Psoas muscle (tissue), 8 donors: Measurements from ENCODE around the gene CRB3. TPM values are rescaled to one million over a fixed set of nuclear protein-coding genes. Genes with fewer than 3 reads are reported as not detected.

Experiments
- ATAC-seq, 4 donors: fragments of 200-7000 bp; cut with Tn5 transposase; one replicate each; pipeline ENCODE4 v1.9.1; 2020; ENCODE audit warnings: moderate library complexity in 3 of 4, mild to moderate bottlenecking in 2 of 4
- DNase-seq, 2 donors: peaks; one replicate each; pipeline ENCODE4 v3.0.0-alpha.2; 2020
- H3K27ac ChIP-seq: fragments of 200-600 bp; one replicate; pipeline ENCODE4 v1.8.0; 2022
- H3K27me3 ChIP-seq, 3 donors: fragments of 200-600 bp in 1 of 3; one replicate each; pipeline versions ENCODE4 v1.6.1 to v1.8.0; 2013 to 2022; ENCODE audit warnings: low read length in 2 of 3, mild to moderate bottlenecking in 2 of 3, moderate library complexity in 1 of 3; ENCODE audit not compliant: insufficient read depth in 3 of 3
- H3K36me3 ChIP-seq, 2 donors: fragments of 200-600 bp in 1 of 2; one replicate each; pipeline versions ENCODE4 v1.6.1 to v1.8.0; 2013 to 2022; ENCODE audit warnings: low read depth in 1 of 2, mild to moderate bottlenecking in 1 of 2, moderate library complexity in 1 of 2; ENCODE audit not compliant: insufficient read depth in 1 of 2
- H3K4me1 ChIP-seq: fragments of 200-600 bp; one replicate; pipeline ENCODE4 v1.8.0; 2022
- H3K4me3 ChIP-seq: fragments of 200-600 bp; one replicate; pipeline ENCODE4 v1.8.0; 2022; ENCODE audit warnings: mild to moderate bottlenecking
- H3K9me3 ChIP-seq: fragments of 200-600 bp; one replicate; pipeline ENCODE4 v1.8.0; 2022
- CTCF ChIP-seq: fragments of 200-600 bp; IDR thresholded peaks from one replicate; pipeline ENCODE4 v1.8.0; 2022; ENCODE audit warnings: antibody characterized with exemption
- WGBS, 3 donors: extraction: QIAGEN DNeasy Blood & Tissue Kit; methylation state at CpG; one replicate each; pipeline versions ENCODE4 v1.1.6 to v1.1.7; 2013; 5-methylcytosine and 5-hydroxymethylcytosine counted together
- intact Hi-C, 2 donors: fragments of 100-400 bp; cut with DNase I; formaldehyde crosslinking; loops; one replicate each; pipeline versions ENCODE4 v1.11.0 to v1.14.2; 2022
- polyA plus RNA-seq, 3 donors: library from polyadenylated mRNA; stranded (reverse); fragments of 200-250 nt; gene quantifications; one replicate each; pipeline ENCODE4 v1.2.3, GENCODE V29; 2013
- total RNA-seq, 4 donors: library from RNA; stranded (reverse); fragmentation: NEBNext Ultra II Directional in 2 of 4; extraction: Animal tissue kit (Norgen Biotek cat#: 25700) in 2 of 4; gene quantifications; one replicate each; pipeline versions ENCODE4 v1.2.1 to v1.2.4, GENCODE V29; 2021 to 2023
- donor health status: healthy with polysubstance abuse.
- donor health status: DM: no; HTN: no; CAD: no; lungs with moderate emphysema.
- donor health status: Bipolar disorder and iron deficiency.
- donor health status: healthy.
- donor health status: DM: yes; HTN: yes; CAD: no.
- donor health status: DM: no; HTN: no; CAD: no.
- donor health status: DM: no; HTN: no; CAD: no.
- donor health status: DM: yes; HTN: yes; CAD: no.

CRB3 gene
- total and polyA plus RNA-seq, 7 donors, result 0.23 to 0.38 TPM; not detected in 5

- H3K4me1 ChIP-seq, result peaks cover 7% of the 10 kb centered on the region
- no peaks in the 10 kb centered on the region for H3K36me3 ChIP-seq
- H3K4me3 ChIP-seq, result no peak overlapping the region
- DNase-seq (no peak), ATAC-seq (no peak)
- H3K9me3 ChIP-seq, result no peaks in the 10 kb centered on the region
- peaks cover 0 to 3% (median 0%) of the 10 kb centered on the region in 3 donors for H3K27me3 ChIP-seq
- intact Hi-C loops, result no loop called here
- 60 to 74% (median 62%) methylated on average over 9 of the region's 9 CpGs for WGBS, 3 donors
- H3K27ac ChIP-seq, result no peak overlapping the region
- TF ChIP-seq CTCF, result no peak
Measured at GRCh38 chr19:6514089-6514488, 50.0 kb downstream of the CRB3 start.

- intact Hi-C loops, result loop anchor here in 1 of 2 donors (5.0 kb wide), 1 partner anchor 222 kb away; the partner anchor contains the start of genes GPR108 and TRIP10
- TF ChIP-seq CTCF, result no peak
- no peak for DNase-seq
Measured at GRCh38 chr19:6514926-6515544, 51.0 kb downstream of the CRB3 start.

GRCh38 chr19:6516018-6516658, 52.1 kb downstream of the CRB3 start:
- ATAC-seq (peak; percentile 87 to 95 (median 92)), DNase-seq (peak; percentile 92 to 94)
- intact Hi-C loops, result loop anchor here in 1 of 2 donors (2.0 to 5.0 kb wide), 2 partner anchors 117 to 221 kb away; partner anchors contain the start of genes GPR108 and TRIP10
- H3K4me3 ChIP-seq, result peak overlapping the region; percentile 83
- H3K27me3 ChIP-seq, result no peaks in the 10 kb centered on the region
- peaks cover 16% of the 10 kb centered on the region for H3K4me1 ChIP-seq
- WGBS, 3 donors, result 2 to 3% (median 2%) methylated on average over 24 to 26 of the region's 26 CpGs
- H3K36me3 ChIP-seq, result no peaks in the 10 kb centered on the region
- TF ChIP-seq CTCF, result no peak
- peak overlapping the region; percentile 85 for H3K27ac ChIP-seq
- H3K9me3 ChIP-seq, result no peaks in the 10 kb centered on the region

More at GRCh38 chr19:6514926-6515544, 51.0 kb downstream of the CRB3 start:
- peaks cover 0 to 3% (median 0%) of the 10 kb centered on the region in 3 donors for H3K27me3 ChIP-seq
- no peak overlapping the region for H3K27ac ChIP-seq
- H3K4me1 ChIP-seq, result peaks cover 16% of the 10 kb centered on the region
- no peaks in the 10 kb centered on the region for H3K36me3 ChIP-seq
- no peak overlapping the region for H3K4me3 ChIP-seq
- no peak for ATAC-seq
- WGBS, 3 donors, result 79 to 88% (median 80%) methylated on average over 15 of the region's 15 CpGs
- H3K9me3 ChIP-seq, result no peaks in the 10 kb centered on the region

Other genes starting within 250 kb of the CRB3 start
- gene MLLT1, start 184.3 kb upstream of the CRB3 start, total RNA-seq, result 10 to 100 TPM; 35.8 to 51.7 (median 44.0) TPM
- 10 to 100 TPM; 24.2 to 34.2 (median 25.2) TPM for gene MLLT1, start 184.3 kb upstream of the CRB3 start, polyA plus RNA-seq
- gene ACER1, start 130.7 kb upstream of the CRB3 start, total RNA-seq, result not detected
- not detected for gene ACER1, start 130.7 kb upstream of the CRB3 start, polyA plus RNA-seq
- gene CLPP, start 102.7 kb upstream of the CRB3 start, total RNA-seq, result 100 to 1,000 TPM in 3 of 4 donors, 10 to 100 TPM in 1; 82.0 to 121 (median 116) TPM
- 100 to 1,000 TPM; 101 to 140 (median 121) TPM for gene CLPP, start 102.7 kb upstream of the CRB3 start, polyA plus RNA-seq
- 100 to 1,000 TPM in 2 of 4 donors, 10 to 100 TPM in 2; 72.3 to 120 (median 96.8) TPM for gene ALKBH7, start 91.5 kb upstream of the CRB3 start, total RNA-seq
- gene ALKBH7, start 91.5 kb upstream of the CRB3 start, polyA plus RNA-seq, result 100 to 1,000 TPM in 1 of 3 donors, 10 to 100 TPM in 2; 71.5 to 114 (median 99.5) TPM
- gene PSPN, start 88.3 kb upstream of the CRB3 start, total RNA-seq, result 1 to 10 TPM in 1 of 4 donors, under 1 TPM in 3; 0.55 to 1.0 (median 0.65) TPM
- gene PSPN, start 88.3 kb upstream of the CRB3 start, polyA plus RNA-seq, result 1 to 10 TPM in 1 of 3 donors, under 1 TPM in 2; 0.34 to 1.3 (median 0.78) TPM
- 10 to 100 TPM; 23.7 to 37.0 (median 33.3) TPM for gene GTF2F1, start 71.1 kb upstream of the CRB3 start, total RNA-seq
- 10 to 100 TPM; 33.8 to 60.0 (median 42.8) TPM for gene GTF2F1, start 71.1 kb upstream of the CRB3 start, polyA plus RNA-seq
- 100 to 1,000 TPM; 101 to 168 (median 149) TPM for gene KHSRP, start 39.5 kb upstream of the CRB3 start, total RNA-seq
- 100 to 1,000 TPM; 104 to 174 (median 154) TPM for gene KHSRP, start 39.5 kb upstream of the CRB3 start, polyA plus RNA-seq
- gene SLC25A41, start 30.5 kb upstream of the CRB3 start, total RNA-seq, result under 1 TPM in 3 of 4 donors, not detected in 1; 0.15 to 0.60 (median 0.50) TPM
- under 1 TPM; 0.07 to 0.45 (median 0.43) TPM for gene SLC25A41, start 30.5 kb upstream of the CRB3 start, polyA plus RNA-seq
- gene SLC25A23, start 4.5 kb upstream of the CRB3 start, total RNA-seq, result 10 to 100 TPM; 40.6 to 91.8 (median 67.1) TPM
- gene SLC25A23, start 4.5 kb upstream of the CRB3 start, polyA plus RNA-seq, result 10 to 100 TPM; 15.0 to 49.4 (median 49.0) TPM
- gene DENND1C, start 17.5 kb downstream of the CRB3 start, total RNA-seq, result under 1 TPM; 0.26 to 0.93 (median 0.81) TPM
- gene DENND1C, start 17.5 kb downstream of the CRB3 start, polyA plus RNA-seq, result under 1 TPM; 0.17 to 0.27 (median 0.21) TPM
- 1 to 10 TPM; 2.7 to 6.4 (median 4.6) TPM for gene TUBB4A, start 38.0 kb downstream of the CRB3 start, total RNA-seq
- 1 to 10 TPM in 2 of 3 donors, under 1 TPM in 1; 0.44 to 1.4 (median 1.0) TPM for gene TUBB4A, start 38.0 kb downstream of the CRB3 start, polyA plus RNA-seq
- gene TNFSF9, start 66.8 kb downstream of the CRB3 start, total RNA-seq, result 1 to 10 TPM in 2 of 4 donors, under 1 TPM in 1, not detected in 1; 0.66 to 1.9 (median 1.2) TPM
- under 1 TPM; 0.25 to 0.57 (median 0.46) TPM for gene TNFSF9, start 66.8 kb downstream of the CRB3 start, polyA plus RNA-seq
- gene CD70, start 126.9 kb downstream of the CRB3 start, total RNA-seq, result not detected
- not detected for gene CD70, start 126.9 kb downstream of the CRB3 start, polyA plus RNA-seq
- under 1 TPM in 3 of 4 donors, not detected in 1; 0.06 to 0.81 (median 0.27) TPM for gene TNFSF14, start 205.9 kb downstream of the CRB3 start, total RNA-seq
- under 1 TPM; 0.01 to 0.34 (median 0.09) TPM for gene TNFSF14, start 205.9 kb downstream of the CRB3 start, polyA plus RNA-seq